ENCODE results near the gene ASCL1.

The ASCL1 gene

DNA sequence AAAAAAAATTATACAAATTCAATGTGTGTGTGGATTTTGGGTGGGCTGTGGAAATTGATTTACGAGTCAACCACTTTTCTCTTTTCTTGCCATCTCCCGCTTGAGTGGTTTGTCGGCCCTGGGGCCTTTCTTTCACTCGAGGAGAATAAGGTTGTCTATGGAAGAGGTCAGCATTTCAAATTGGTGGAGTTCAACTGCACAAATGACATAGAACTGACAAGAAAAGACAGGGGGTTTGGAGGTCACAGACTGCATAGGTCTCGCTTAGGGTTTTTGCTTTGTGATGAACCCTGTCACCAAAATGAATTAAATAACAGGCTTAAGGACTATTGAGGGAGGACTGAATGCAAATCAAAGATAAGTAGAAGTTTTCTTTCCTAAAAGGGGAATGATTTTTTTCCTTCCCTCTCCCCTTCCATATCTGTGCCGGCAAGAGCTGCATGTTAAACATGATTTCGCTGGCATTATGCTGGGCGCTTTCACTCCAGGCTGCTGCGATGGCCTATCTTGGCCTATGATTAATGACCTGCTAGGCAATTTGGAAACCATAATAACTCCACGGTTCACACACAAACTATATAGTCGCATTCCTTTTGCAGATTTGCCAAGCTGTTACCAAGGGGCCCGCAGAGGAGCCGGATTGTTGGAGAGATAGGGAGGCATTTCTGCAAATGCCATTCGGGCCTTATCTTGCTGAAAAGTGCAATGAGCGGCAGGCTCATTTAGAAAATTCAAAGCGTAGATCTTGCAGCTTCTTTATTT lies 20.7 kb downstream of the ASCL1 start:
- no peak for DNase-seq (ENCODE audit: low spot score)

DNA sequence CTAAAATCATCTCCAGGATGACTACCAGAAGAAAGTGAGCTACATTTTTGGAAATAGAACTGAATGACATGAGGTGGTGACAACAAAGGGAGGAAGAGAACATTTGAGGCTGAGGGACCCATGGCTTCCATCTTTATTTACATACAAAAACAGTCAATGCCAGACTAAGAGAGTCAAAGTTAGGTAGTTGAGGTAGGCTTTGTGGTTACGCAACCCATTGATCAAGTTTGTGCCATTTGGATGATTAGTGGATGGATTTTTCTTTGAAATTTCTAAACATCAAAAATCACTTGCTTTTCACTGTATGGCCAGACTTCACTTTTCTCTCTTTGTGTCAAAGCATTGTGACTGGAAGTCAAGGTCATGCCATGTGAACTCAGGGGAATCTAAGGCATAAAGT lies 22.9 kb downstream of the ASCL1 start:
- no peak for DNase-seq (ENCODE audit: low spot score)

DNA sequence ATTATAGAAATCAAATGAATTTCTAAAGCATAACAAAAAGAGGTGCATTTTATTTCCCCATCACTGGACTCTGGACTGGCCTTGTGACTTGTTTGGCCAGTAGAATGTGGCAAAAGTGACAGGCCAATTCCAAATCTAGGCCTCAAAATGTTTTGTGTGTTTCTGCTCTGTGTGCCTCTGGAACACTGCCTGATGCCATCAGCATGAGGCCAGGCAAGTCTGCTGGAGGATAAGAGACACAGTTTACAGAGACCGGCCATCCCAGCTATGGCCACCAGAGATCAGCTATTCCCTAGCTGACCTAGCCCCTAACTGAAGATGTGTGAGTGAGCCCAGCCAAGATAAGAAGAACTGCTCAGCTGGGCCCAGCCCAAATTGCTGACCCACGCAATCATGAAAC lies 32.9 kb downstream of the ASCL1 start:
- no peak for DNase-seq (ENCODE audit: low spot score)

DNA sequence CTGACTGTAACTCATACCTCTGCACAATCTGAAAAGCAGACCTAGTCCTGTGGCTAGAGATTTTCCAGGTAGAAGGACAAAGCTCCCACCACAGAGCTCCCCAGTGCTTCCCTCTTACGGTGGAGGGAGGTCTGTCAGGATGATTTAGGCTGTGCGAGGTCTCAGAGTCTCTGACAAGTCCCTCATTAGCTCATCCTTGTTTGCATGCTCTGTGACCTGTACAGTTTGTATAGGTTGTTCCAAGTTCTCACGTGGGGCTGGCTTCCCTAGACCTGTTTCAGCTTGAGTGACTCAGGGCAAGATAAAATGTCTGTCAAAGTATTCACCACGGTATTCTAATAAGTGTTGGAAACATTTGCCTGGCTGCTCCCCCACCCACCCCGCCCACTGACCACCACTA lies 34.8 kb downstream of the ASCL1 start:
- no peak for DNase-seq (ENCODE audit: low spot score)

DNA sequence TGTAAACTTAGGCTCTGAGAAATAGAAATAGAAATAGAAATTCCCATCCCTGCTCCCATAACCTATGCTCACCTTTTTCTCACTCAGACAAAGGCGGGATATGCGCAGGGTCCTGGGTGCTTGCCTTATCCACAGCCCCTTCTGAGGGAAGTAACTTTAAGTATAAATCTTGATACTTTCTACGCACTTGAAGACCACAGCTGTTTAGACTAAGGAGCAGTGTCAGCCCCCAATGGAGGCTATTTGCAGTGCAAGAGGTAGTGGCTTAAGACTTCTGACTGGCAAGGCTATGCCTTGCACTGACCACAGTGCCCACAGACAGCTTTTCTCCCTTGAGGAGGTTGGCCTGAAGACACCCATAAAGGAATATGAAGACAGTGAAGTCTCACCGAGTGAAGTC lies 35.2 kb downstream of the ASCL1 start:
- DNase-seq (ENCODE audit: low spot score): no peak

- DNase-seq (ENCODE audit: low spot score): no peak
These were observed 36.1 kb downstream of the ASCL1 start for GRCh38 chr12:102993537-102993936.

- DNase-seq (ENCODE audit: low spot score): no peak
These were observed 37.9 kb downstream of the ASCL1 start for GRCh38 chr12:102995372-102995771.
